Measurements from ENCODE around the gene CAMTA1.

Gene CAMTA1

DNA sequence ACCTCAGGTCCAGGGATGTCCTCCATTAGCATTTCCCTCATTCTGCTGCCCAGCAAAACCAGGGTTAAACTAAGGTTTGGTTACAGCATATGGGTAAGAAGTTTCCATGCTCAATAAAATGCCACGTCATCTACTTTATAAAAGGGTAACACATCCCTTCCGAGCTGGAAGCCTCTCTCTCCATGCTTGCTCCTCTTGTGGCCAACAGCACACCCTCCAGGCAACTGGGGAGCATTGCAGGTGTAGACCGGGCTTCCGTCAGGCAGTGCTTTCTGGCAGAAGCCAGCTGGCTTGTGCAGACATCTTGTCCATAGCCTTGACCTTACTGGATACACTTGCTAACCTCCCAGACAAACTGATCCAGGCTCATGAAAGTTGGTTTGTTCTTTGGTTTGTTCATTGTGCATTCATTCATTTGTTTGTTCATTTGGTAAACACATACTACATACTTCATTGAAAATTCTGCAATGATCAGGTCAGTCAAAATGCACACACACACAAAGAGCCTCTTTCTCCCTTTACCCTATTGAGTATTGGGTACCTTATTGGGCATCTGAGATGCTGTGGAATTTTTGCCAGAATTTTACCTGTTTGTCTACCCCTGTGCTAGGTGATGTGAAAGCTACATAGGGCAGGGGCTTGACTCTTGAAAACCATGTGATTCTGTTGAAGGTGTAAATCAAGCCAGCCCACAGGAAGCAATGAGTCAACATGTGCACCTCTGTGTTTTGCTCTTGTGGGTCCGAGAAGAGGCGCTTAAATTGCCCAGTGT, 422.8 kb downstream of the CAMTA1 start:
- no peak for TF ChIP-seq Cebpa-rat (IDR thresholded peaks at IDR 0.05)
- Histone ChIP-seq H3K4me3 (no peak overlapping the region), H4K20me1 (no peaks in the 10 kb centered on the region), H3K36me3 (no peaks in the 10 kb centered on the region), H3K4me2 (no peak overlapping the region), H3K4me1 (no peaks in the 10 kb centered on the region; a peak in 1 of 20 replicates), H3K9ac (no peak overlapping the region; a peak in 1 of 22 replicates), H3K27me3 (no peaks in the 10 kb centered on the region), H3K27ac (peak overlapping the region in 1 of 11 experiments; percentile 37; a peak in 2 of 22 replicates), H3K9me3 (replicated peaks in 1 of 11) (no peaks in the 10 kb centered on the region)

DNA sequence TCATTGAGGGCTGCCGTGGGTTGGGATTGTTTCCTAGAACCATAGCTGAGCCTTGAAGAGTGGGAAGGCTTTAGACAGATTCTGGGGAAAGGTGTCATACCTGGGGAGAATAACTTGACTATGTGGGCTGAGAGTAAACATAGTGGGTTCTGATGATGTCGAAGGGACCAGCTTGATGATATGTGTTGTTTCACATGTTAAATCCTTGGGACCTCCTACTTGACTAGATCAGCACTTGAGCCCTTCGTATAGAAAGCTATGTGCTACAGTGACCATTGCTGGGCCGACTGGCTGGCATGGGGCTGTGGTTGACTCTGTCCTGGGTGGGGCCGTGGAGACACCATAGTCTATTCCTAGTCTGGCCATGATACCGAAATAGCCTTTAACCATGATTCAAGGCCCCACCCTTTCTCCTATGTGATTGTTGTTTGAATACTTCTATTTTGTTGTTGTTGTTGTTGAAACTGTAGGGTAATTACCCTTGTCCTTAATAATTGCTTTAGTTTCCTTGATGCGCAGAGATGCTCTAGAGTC, 423.5 kb downstream of the CAMTA1 start:
- Histone ChIP-seq H3K9ac (no peak overlapping the region), H3K9me3 (replicated peaks in 1 of 11) (no peaks in the 10 kb centered on the region), H3K4me3 (no peak overlapping the region), H3K4me2 (no peak overlapping the region), H3K4me1 (no peaks in the 10 kb centered on the region; a peak in 1 of 20 replicates), H4K20me1 (no peaks in the 10 kb centered on the region), H3K36me3 (no peaks in the 10 kb centered on the region), H3K27me3 (no peaks in the 10 kb centered on the region), H3K27ac (no peak overlapping the region)
- TF ChIP-seq Cebpa-rat (IDR thresholded peaks at IDR 0.05), result no peak

DNA sequence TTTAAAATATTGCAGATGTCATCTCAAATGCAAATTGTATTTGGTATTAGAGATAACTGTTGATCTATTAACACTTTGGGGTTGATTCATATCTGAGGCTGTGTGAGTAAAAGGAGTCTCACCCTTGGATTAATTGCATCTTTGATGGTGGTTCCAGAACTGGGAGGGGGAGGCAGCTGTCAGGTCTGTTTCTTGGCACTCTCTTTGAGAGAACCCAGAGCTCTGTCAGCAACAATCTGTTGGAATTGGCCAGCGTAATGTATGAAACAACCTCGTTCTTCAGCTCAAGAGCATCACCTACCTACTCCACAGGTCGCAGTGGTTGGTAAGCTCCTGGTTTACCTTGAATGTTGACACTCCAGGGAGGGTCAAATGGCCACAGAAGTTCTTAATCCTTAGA, 424.1 kb downstream of the CAMTA1 start:
- Histone ChIP-seq H3K4me2 (no peak overlapping the region), H3K4me1 (no peaks in the 10 kb centered on the region; a peak in 1 of 20 replicates), H3K36me3 (no peaks in the 10 kb centered on the region), H3K27me3 (no peaks in the 10 kb centered on the region), H3K9ac (no peak overlapping the region), H3K4me3 (no peak overlapping the region), H3K27ac (no peak overlapping the region), H4K20me1 (no peaks in the 10 kb centered on the region), H3K9me3 (replicated peaks in 1 of 11) (no peaks in the 10 kb centered on the region)
- TF ChIP-seq Cebpa-rat (IDR thresholded peaks at IDR 0.05), result no peak

DNA sequence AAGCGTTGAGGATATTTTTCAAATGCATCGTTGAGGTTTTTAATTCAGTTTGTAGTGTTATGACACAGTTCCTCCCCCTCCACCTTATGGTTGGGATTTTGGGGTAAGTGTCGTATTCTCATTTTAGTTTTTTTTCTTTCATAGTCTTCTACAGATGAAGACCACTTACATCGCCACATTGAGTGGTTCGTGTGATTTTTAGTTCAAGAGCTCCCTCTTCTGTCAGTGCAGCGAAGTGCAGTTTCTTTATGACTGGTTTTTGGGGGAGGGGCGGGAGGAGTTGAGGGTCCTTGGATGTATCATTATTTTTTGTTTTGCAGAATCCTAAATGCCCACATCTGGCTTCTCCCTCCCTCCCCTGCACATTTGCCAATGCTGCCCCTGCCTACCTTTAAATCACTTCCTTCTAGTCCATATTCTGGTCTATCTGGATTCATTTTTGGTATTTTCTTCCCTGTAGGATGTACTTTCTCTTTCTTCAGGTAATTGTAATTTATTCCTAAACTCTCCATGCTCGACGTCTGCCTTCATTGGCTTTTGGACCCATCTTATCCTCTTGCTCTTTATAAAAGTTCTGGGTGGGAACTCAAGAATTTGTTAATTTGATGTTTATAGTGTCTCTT, 433.1 kb downstream of the CAMTA1 start:
- Histone ChIP-seq H3K4me1 (peaks cover 0 to 21% (median 6%) of the 10 kb centered on the region in 10 experiments; a peak in 11 of 20 replicates), H3K9ac (no peak overlapping the region), H3K36me3 (no peaks in the 10 kb centered on the region), H3K27ac (no peak overlapping the region), H4K20me1 (no peaks in the 10 kb centered on the region), H3K9me3 (replicated peaks in 1 of 11) (peaks cover 5 to 19% (median 13%) of the 10 kb centered on the region in 11 experiments; a peak in 19 of 22 replicates), H3K4me2 (no peak overlapping the region), H3K27me3 (no peaks in the 10 kb centered on the region), H3K4me3 (no peak overlapping the region)
- no peak for TF ChIP-seq Cebpa-rat (IDR thresholded peaks at IDR 0.05)

DNA sequence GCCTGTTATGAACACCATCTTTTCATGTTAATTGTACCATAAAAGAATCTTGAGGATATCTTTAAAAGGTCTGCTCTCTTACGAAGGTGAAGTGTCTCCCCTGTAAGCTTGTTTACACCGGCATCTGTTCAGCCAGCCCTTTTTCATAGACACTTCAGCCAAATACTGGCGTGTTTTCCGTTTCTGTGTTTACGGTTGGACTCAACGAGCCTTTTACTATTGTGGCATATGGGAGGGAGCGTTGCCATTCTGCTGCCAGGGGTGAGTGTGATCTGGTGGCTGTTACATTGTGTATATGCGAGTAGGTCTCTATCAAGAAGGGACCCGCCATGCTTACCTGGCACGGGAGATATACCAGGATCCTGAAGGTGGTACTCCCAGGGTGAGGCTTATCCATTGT, 433.8 kb downstream of the CAMTA1 start:
- peaks cover 0 to 23% (median 6%) of the 10 kb centered on the region in 10 experiments; a peak in 12 of 20 replicates for H3K4me1 ChIP-seq
- H3K9me3 ChIP-seq (replicated peaks in 1 of 11), result peaks cover 5 to 19% (median 13%) of the 10 kb centered on the region in 11 experiments; a peak in 19 of 22 replicates
- no peaks in the 10 kb centered on the region for H3K36me3 ChIP-seq
- H3K27me3 ChIP-seq, result no peaks in the 10 kb centered on the region
- H3K4me2 ChIP-seq, result no peak overlapping the region
- no peak overlapping the region for H3K27ac ChIP-seq
- TF ChIP-seq Cebpa-rat (IDR thresholded peaks at IDR 0.05), result no peak
- no peaks in the 10 kb centered on the region for H4K20me1 ChIP-seq
- H3K9ac ChIP-seq, result no peak overlapping the region
- H3K4me3 ChIP-seq, result no peak overlapping the region

DNA sequence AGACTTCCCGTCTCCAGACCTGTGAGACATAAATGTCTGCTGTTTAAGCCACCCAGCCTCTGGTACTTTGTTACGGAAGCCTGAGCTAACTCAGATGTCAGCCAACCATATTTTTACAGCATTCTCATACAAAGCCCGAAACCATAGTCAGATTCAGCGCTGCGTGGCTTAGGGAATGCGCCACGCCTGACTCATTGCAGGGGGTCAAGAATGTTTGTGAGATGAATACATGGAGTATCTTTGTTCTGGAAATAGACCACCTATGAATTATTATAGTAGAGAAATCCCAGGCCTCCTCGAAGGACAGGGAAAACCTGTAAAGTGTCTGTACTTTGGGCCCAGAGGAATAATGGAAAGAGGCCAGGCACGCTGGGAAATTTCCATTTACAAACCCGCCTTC, 434.8 kb downstream of the CAMTA1 start:
- H3K27ac ChIP-seq, result no peak overlapping the region
- H3K4me3 ChIP-seq, result no peak overlapping the region
- no peaks in the 10 kb centered on the region for H3K36me3 ChIP-seq
- H4K20me1 ChIP-seq, result no peaks in the 10 kb centered on the region
- TF ChIP-seq Cebpa-rat (IDR thresholded peaks at IDR 0.05), result no peak
- peaks cover 0 to 33% (median 15%) of the 10 kb centered on the region in 10 experiments; a peak in 14 of 20 replicates for H3K4me1 ChIP-seq
- H3K9ac ChIP-seq, result no peak overlapping the region
- H3K27me3 ChIP-seq, result no peaks in the 10 kb centered on the region; a peak in 1 of 22 replicates
- no peak overlapping the region for H3K4me2 ChIP-seq
- H3K9me3 ChIP-seq (replicated peaks in 1 of 11), result peaks cover 5 to 19% (median 13%) of the 10 kb centered on the region in 11 experiments; a peak in 19 of 22 replicates

DNA sequence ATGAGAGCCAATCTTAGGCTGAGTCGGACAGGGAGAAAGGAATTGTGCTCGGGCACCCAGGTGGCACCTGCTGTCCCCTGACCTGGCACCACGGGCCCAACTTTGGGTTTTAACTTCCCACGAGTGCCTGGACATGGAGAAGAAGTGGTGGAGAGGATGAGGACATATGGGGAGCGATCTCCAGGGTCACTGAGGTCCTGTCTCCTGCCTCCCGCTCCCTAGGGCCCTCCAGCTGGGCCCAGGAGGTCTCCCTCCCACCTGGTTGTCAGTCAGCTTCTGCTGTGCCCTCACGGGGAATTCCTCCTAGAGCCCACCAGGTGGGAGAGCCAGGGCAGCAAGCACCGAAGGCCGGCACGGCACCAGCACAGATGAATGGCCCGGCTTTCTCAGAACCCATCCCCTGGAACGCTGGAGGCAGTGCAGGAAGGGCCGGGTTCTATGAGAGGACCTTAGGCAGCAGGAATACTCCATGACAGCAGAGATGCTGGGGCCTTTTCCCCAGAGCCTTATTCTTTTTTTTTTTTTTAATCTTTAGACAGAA, 435.5 kb downstream of the CAMTA1 start:
- H3K4me1 ChIP-seq, result peaks cover 0 to 40% (median 23%) of the 10 kb centered on the region in 10 experiments; a peak in 16 of 20 replicates
- H3K27me3 ChIP-seq, result peaks cover 0 to 5% (median 0%) of the 10 kb centered on the region in 11 experiments; a peak in 3 of 22 replicates
- no peak overlapping the region for H3K4me3 ChIP-seq
- H3K4me2 ChIP-seq, result no peak overlapping the region
- H3K36me3 ChIP-seq, result no peaks in the 10 kb centered on the region
- TF ChIP-seq Cebpa-rat (IDR thresholded peaks at IDR 0.05), result no peak
- H3K9me3 ChIP-seq (replicated peaks in 1 of 11), result peaks cover 5 to 15% (median 13%) of the 10 kb centered on the region in 11 experiments; a peak in 19 of 22 replicates
- H4K20me1 ChIP-seq, result no peaks in the 10 kb centered on the region
- H3K9ac ChIP-seq, result no peak overlapping the region
- no peak overlapping the region for H3K27ac ChIP-seq

DNA sequence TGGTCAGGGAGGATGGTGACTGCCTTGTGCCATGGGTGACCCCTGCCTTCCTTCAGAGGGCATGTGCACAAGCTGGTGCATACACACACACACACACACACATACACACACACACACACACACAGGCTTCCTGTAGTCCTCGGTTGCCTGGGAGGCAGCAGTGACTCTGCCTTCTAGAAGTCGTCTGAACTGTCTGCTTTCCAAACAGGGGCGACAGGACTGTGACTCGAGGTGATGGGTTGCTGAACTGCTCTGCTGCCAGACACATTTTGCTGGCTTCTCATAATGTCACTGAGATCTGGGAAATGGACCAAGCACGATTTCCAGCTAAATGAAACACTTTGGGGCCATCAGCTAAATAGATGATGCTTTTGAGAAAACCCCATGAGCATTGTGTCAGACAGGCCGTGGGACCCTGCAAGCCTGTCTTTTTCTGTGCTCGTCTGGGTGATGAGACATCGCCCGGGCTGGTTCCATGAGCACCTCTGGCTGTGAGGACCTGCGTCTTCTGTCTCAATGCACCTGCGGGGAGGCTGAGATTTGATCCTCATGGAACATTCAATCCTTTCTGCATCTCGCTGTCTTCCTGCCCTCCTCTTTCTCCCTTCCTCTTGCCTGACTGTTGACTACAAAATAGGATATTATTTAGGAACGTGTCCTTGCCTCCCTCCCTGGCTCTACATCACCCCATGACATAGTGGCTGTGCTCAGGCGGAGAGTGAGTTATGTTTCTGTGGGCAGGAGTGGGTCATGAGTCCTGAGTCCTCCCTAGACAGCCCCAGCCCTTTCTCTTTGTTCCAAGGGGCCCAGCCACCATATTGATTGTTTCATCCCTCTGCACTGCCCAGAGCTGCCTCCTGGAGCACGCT, 436.8 kb downstream of the CAMTA1 start:
- H3K27me3 ChIP-seq, result peaks cover 0 to 10% (median 0%) of the 10 kb centered on the region in 11 experiments; a peak in 3 of 22 replicates
- no peaks in the 10 kb centered on the region for H4K20me1 ChIP-seq
- H3K4me3 ChIP-seq, result no peak overlapping the region
- H3K4me2 ChIP-seq, result peak overlapping the region in 2 of 11 experiments; percentile 16 to 21; a peak in 1 of 22 replicates
- H3K9me3 ChIP-seq (replicated peaks in 1 of 11), result peaks cover 0 to 3% (median 1%) of the 10 kb centered on the region in 11 experiments; a peak in 16 of 22 replicates
- H3K4me1 ChIP-seq, result peaks cover 0 to 44% (median 29%) of the 10 kb centered on the region in 10 experiments; a peak in 16 of 20 replicates
- no peaks in the 10 kb centered on the region for H3K36me3 ChIP-seq
- no peak overlapping the region for H3K9ac ChIP-seq
- TF ChIP-seq Cebpa-rat (IDR thresholded peaks at IDR 0.05), result no peak
- H3K27ac ChIP-seq, result no peak overlapping the region

All from BLaER1 treated with 17β-estradiol and CSF1 and Interleukin-3, amounts not matched to agents 10 nM and 100 nM (cell line).